Endothelial cell (in vitro differentiated cells): ENCODE results near the gene HOXC11. TPM values are rescaled to one million over a fixed set of nuclear protein-coding genes. Genes with fewer than 3 reads are reported as not detected.

Experiments used
- DNase-seq: peaks from one replicate; pipeline ENCODE4 v3.0.0; 2021; ENCODE audit warnings: low spot score
- H3K27ac Mint-ChIP-seq: one replicate; pipeline ENCODE4 v1.8.0; 2021; ENCODE audit warnings: mixed read lengths, inconsistent platforms; ENCODE audit not compliant: unreplicated experiment
- H3K27me3 Mint-ChIP-seq: one replicate; pipeline ENCODE4 v1.8.0; 2021; ENCODE audit warnings: mild to moderate bottlenecking, moderate library complexity, mixed read lengths, inconsistent platforms; ENCODE audit not compliant: unreplicated experiment
- H3K36me3 Mint-ChIP-seq: one replicate; pipeline ENCODE4 v1.8.0; 2021; ENCODE audit warnings: mild to moderate bottlenecking, low read depth, mixed read lengths, inconsistent platforms; ENCODE audit not compliant: unreplicated experiment
- H3K4me1 Mint-ChIP-seq: one replicate; pipeline ENCODE4 v1.8.0; 2021; ENCODE audit warnings: mild to moderate bottlenecking, mixed read lengths, inconsistent platforms; ENCODE audit not compliant: unreplicated experiment
- H3K4me3 Mint-ChIP-seq: one replicate; pipeline ENCODE4 v1.8.0; 2021; ENCODE audit warnings: mild to moderate bottlenecking, mixed read lengths, inconsistent platforms; ENCODE audit not compliant: unreplicated experiment
- H3K9me3 Mint-ChIP-seq: one replicate; pipeline ENCODE4 v1.8.0; 2021; ENCODE audit warnings: mixed read lengths, inconsistent platforms; ENCODE audit not compliant: unreplicated experiment
- total RNA-seq: library from RNA; stranded (reverse); fragmentation: NEBNext Ultra II Directional; extraction: Animal tissue kit (Norgen Biotek cat#: 25700); gene quantifications from one replicate; pipeline ENCODE4 v1.2.1, GENCODE V29; 2021; ENCODE audit not compliant: unreplicated experiment
- TF ChIP-seq, protein P1 (sequence below): fragments of 200-600 bp; sonication (generic); IDR thresholded peaks from one replicate; pipeline ENCODE4 v1.5.0; 2021; ENCODE audit warnings: antibody characterized with exemption; ENCODE audit not compliant: unreplicated experiment

The HOXC11 gene
- total RNA-seq, 1 donor from 2014 or later: 0.38 TPM

DNA sequence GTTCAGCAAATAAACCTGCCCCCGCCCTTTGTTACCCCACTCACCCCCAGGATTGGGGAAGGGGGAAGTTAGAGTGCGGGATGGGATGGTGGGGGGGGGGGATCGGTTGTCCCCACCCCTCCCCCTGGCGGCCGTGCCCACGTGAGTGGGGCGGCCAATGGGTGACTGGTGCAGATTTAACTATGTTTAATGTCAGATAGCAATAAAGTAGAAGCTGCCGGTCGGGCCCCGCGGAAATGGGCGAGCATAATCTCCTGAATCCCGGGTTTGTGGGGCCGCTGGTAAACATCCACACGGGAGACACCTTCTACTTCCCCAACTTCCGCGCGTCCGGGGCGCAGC is 18.3 kb upstream of the HOXC11 start, which contains the start of gene HOXC12:
Gene HOXC12 (plus strand): TSS at position 210 of the 342 bp plus-strand sequence. CDS start 27 bp downstream, at position 237.
- TF ChIP-seq, protein P1, sequence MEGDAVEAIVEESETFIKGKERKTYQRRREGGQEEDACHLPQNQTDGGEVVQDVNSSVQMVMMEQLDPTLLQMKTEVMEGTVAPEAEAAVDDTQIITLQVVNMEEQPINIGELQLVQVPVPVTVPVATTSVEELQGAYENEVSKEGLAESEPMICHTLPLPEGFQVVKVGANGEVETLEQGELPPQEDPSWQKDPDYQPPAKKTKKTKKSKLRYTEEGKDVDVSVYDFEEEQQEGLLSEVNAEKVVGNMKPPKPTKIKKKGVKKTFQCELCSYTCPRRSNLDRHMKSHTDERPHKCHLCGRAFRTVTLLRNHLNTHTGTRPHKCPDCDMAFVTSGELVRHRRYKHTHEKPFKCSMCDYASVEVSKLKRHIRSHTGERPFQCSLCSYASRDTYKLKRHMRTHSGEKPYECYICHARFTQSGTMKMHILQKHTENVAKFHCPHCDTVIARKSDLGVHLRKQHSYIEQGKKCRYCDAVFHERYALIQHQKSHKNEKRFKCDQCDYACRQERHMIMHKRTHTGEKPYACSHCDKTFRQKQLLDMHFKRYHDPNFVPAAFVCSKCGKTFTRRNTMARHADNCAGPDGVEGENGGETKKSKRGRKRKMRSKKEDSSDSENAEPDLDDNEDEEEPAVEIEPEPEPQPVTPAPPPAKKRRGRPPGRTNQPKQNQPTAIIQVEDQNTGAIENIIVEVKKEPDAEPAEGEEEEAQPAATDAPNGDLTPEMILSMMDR: no peak
- Mint-ChIP-seq H3K4me1 (peaks cover 11% of the 10 kb centered on the region), H3K27me3 (peaks cover 56% of the 10 kb centered on the region), H3K27ac (no peak within 1 kb of the TSS), H3K4me3 (no peak within 1 kb of the TSS), H3K9me3 (no peaks in the 10 kb centered on the region), H3K36me3 (peaks cover 5% of the 10 kb centered on the region)
- no peak for DNase-seq

DNA sequence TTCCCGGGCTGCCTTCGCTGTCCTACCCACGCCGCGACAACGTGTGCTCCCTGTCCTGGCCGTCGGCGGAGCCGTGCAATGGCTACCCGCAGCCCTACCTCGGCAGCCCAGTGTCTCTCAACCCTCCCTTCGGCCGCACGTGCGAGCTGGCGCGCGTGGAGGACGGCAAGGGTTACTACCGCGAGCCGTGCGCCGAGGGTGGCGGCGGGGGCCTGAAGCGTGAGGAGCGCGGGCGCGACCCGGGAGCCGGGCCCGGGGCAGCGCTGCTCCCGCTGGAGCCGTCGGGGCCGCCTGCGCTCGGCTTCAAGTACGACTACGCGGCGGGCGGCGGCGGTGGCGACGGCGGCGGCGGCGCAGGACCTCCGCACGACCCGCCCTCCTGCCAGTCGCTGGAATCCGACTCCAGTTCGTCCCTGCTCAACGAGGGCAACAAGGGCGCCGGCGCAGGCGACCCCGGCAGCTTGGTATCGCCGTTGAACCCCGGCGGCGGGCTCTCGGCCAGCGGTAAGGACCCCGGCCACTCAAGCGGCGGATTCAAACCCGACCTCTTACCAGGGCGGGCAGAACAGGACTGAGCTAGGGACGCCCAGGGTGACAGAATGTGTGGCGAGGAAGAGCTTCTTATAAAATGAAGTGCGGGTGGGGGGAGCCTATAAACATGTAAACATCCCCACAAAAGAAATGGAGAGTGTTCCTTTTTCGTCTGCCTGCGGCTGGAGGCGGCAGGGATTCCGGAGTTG is 17.7 kb upstream of the HOXC11 start:
- peaks cover 59% of the 10 kb centered on the region for H3K27me3 Mint-ChIP-seq
- no peak overlapping the region for H3K27ac Mint-ChIP-seq
- H3K9me3 Mint-ChIP-seq: no peaks in the 10 kb centered on the region
- peaks cover 5% of the 10 kb centered on the region for H3K36me3 Mint-ChIP-seq
- no peak for DNase-seq
- no peak overlapping the region for H3K4me3 Mint-ChIP-seq
- TF ChIP-seq, protein P1: no peak
- peaks cover 16% of the 10 kb centered on the region for H3K4me1 Mint-ChIP-seq

DNA sequence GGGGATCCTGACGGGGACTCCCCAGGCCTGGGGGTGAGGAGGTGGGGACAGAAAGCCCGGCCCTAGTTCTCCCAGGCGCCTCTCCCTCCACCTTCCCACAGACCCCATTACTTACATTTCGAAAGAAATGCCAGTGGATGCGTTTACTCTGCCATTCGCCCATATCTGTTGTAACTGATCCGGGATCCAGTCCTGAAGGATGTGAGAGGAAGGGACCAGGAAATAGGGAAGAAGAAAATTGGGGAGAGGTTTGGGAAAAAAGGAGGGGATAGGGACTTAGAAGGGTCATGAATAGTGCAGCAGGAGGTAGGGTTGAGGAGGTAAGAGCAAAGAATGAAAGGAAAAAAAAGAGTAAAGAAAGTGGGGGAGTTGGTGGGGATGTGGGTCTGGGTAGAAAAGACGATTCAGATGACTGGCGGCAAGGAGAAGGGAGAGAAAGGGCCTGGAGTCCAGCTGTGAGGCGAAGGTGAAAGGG is 17.1 kb upstream of the HOXC11 start:
- TF ChIP-seq, protein P1: no peak
- peak overlapping the region; percentile 63 for H3K4me3 Mint-ChIP-seq
- H3K9me3 Mint-ChIP-seq: no peaks in the 10 kb centered on the region
- H3K36me3 Mint-ChIP-seq: peaks cover 5% of the 10 kb centered on the region
- H3K27ac Mint-ChIP-seq: no peak overlapping the region
- H3K4me1 Mint-ChIP-seq: peaks cover 20% of the 10 kb centered on the region
- no peak for DNase-seq
- peaks cover 58% of the 10 kb centered on the region for H3K27me3 Mint-ChIP-seq

DNA sequence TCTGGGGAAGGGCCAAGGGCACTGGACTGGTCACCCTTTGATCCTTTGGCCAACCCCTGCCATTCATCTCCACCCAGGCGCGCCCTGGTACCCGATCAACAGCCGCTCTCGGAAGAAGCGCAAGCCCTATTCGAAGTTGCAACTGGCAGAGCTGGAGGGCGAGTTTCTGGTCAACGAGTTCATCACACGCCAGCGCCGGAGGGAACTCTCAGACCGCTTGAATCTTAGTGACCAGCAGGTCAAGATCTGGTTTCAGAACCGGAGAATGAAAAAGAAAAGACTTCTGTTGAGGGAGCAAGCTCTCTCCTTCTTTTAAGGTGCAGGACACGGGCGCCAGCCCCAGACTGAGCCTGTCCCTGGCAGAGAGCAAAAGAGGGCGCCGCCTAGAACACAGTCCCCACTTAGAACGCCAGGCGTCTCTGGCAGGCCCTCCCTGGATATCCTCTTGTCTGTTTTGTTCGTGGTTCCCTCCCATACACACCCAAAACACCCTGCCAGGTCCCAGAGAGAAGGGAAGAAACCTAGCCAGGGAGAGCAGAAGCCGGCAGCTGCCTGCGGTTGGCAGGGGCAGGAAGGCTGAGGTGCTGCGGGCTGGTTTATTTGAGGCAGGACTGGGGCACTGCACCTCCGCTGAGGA is 16.6 kb upstream of the HOXC11 start:
- Mint-ChIP-seq H3K27ac (no peak overlapping the region), H3K4me1 (peaks cover 20% of the 10 kb centered on the region), H3K36me3 (peaks cover 5% of the 10 kb centered on the region), H3K27me3 (peaks cover 58% of the 10 kb centered on the region), H3K9me3 (no peaks in the 10 kb centered on the region), H3K4me3 (peak overlapping the region; percentile 63)
- DNase-seq: no peak
- TF ChIP-seq, protein P1: no peak
